Psoas muscle (tissue), 8 donors: ENCODE data around the gene FXYD5. TPM values are rescaled to one million over a fixed set of nuclear protein-coding genes. Genes with fewer than 3 reads are reported as not detected.

Source experiments
- ATAC-seq, 4 donors: fragments of 200-7000 bp; cut with Tn5 transposase; one replicate each; pipeline ENCODE4 v1.9.1; 2020; ENCODE audit warnings: moderate library complexity in 3 of 4, mild to moderate bottlenecking in 2 of 4
- DNase-seq, 2 donors: peaks; one replicate each; pipeline ENCODE4 v3.0.0-alpha.2; 2020
- H3K27ac ChIP-seq: fragments of 200-600 bp; one replicate; pipeline ENCODE4 v1.8.0; 2022
- H3K27me3 ChIP-seq, 3 donors: fragments of 200-600 bp in 1 of 3; one replicate each; pipeline versions ENCODE4 v1.6.1 to v1.8.0; 2013 to 2022; ENCODE audit warnings: low read length in 2 of 3, mild to moderate bottlenecking in 2 of 3, moderate library complexity in 1 of 3; ENCODE audit not compliant: insufficient read depth in 3 of 3
- H3K36me3 ChIP-seq, 2 donors: fragments of 200-600 bp in 1 of 2; one replicate each; pipeline versions ENCODE4 v1.6.1 to v1.8.0; 2013 to 2022; ENCODE audit warnings: low read depth in 1 of 2, mild to moderate bottlenecking in 1 of 2, moderate library complexity in 1 of 2; ENCODE audit not compliant: insufficient read depth in 1 of 2
- H3K4me1 ChIP-seq: fragments of 200-600 bp; one replicate; pipeline ENCODE4 v1.8.0; 2022
- H3K4me3 ChIP-seq: fragments of 200-600 bp; one replicate; pipeline ENCODE4 v1.8.0; 2022; ENCODE audit warnings: mild to moderate bottlenecking
- H3K9me3 ChIP-seq: fragments of 200-600 bp; one replicate; pipeline ENCODE4 v1.8.0; 2022
- WGBS, 3 donors: extraction: QIAGEN DNeasy Blood & Tissue Kit; methylation state at CpG; one replicate each; pipeline versions ENCODE4 v1.1.6 to v1.1.7; 2013; 5-methylcytosine and 5-hydroxymethylcytosine counted together
- intact Hi-C, 2 donors: fragments of 100-400 bp; cut with DNase I; formaldehyde crosslinking; loops; one replicate each; pipeline versions ENCODE4 v1.11.0 to v1.14.2; 2022
- polyA plus RNA-seq, 3 donors: library from polyadenylated mRNA; stranded (reverse); fragments of 200-250 nt; gene quantifications; one replicate each; pipeline ENCODE4 v1.2.3, GENCODE V29; 2013
- total RNA-seq, 4 donors: library from RNA; stranded (reverse); fragmentation: NEBNext Ultra II Directional in 2 of 4; extraction: Animal tissue kit (Norgen Biotek cat#: 25700) in 2 of 4; gene quantifications; one replicate each; pipeline versions ENCODE4 v1.2.1 to v1.2.4, GENCODE V29; 2021 to 2023
- TF ChIP-seq, protein P1 (sequence below): fragments of 200-600 bp; IDR thresholded peaks from one replicate; pipeline ENCODE4 v1.8.0; 2022; ENCODE audit warnings: antibody characterized with exemption
- donor health status: healthy with polysubstance abuse.
- donor health status: DM: no; HTN: no; CAD: no; lungs with moderate emphysema.
- donor health status: Bipolar disorder and iron deficiency.
- donor health status: healthy.
- donor health status: DM: yes; HTN: yes; CAD: no.
- donor health status: DM: no; HTN: no; CAD: no.
- donor health status: DM: no; HTN: no; CAD: no.
- donor health status: DM: yes; HTN: yes; CAD: no.

Gene FXYD5
- total and polyA plus RNA-seq, 7 donors = 6.4 to 19.1 (median 11.5) TPM

DNA sequence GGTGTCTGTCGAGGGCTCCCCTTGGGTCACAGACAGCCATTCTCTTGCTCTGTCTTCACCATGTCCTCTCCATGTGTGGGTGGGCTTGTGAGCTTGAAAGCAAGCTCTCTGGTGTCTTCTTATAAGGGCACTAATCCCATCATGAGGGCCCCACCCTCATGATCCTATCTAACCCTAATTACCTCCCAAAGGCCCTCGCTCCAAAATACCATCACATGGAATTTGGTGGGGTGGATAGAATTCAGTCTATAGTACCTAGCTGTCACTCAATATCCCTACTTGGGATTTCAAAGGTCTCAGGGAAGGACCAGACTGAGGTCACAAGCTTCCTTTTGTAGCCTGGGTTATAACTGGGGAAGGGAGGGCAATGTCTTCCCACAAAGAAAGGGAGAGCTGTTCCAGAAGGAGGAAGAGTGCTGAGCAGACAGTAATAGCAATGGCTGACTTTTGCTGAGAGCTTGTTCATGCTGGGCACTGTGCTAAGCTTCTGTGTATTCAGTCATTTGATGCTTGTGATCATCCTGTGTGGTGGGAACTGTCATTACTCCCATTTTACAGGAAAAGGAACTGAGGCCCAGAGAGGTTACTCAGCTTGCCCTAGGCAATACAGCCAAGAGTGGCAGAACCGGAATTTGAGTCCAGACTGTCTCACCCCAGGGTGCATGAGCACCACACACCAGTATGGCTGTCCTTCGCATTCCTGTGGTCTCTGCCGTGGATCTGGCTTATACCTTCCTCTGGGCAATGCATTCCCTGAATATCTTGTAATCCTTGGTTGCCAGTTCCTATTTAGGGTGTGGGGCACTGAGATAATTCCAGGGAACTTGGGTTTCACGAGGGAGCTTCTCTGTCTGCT is 8.2 kb downstream of the FXYD5 start:
- intact Hi-C loops = no loop called here
- ATAC-seq (no peak), DNase-seq (no peak)
- Histone ChIP-seq H3K27me3 (no peaks in the 10 kb centered on the region), H3K4me3 (no peak overlapping the region), H3K27ac (no peak overlapping the region), H3K9me3 (peaks cover 21% of the 10 kb centered on the region), H3K36me3 (peaks cover 3 to 20% of the 10 kb centered on the region in 2 donors), H3K4me1 (no peaks in the 10 kb centered on the region)
- 69 to 76% (median 72%) methylated on average over 6 of the region's 6 CpGs for WGBS, 3 donors
- TF ChIP-seq, protein P1, sequence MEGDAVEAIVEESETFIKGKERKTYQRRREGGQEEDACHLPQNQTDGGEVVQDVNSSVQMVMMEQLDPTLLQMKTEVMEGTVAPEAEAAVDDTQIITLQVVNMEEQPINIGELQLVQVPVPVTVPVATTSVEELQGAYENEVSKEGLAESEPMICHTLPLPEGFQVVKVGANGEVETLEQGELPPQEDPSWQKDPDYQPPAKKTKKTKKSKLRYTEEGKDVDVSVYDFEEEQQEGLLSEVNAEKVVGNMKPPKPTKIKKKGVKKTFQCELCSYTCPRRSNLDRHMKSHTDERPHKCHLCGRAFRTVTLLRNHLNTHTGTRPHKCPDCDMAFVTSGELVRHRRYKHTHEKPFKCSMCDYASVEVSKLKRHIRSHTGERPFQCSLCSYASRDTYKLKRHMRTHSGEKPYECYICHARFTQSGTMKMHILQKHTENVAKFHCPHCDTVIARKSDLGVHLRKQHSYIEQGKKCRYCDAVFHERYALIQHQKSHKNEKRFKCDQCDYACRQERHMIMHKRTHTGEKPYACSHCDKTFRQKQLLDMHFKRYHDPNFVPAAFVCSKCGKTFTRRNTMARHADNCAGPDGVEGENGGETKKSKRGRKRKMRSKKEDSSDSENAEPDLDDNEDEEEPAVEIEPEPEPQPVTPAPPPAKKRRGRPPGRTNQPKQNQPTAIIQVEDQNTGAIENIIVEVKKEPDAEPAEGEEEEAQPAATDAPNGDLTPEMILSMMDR = no peak

DNA sequence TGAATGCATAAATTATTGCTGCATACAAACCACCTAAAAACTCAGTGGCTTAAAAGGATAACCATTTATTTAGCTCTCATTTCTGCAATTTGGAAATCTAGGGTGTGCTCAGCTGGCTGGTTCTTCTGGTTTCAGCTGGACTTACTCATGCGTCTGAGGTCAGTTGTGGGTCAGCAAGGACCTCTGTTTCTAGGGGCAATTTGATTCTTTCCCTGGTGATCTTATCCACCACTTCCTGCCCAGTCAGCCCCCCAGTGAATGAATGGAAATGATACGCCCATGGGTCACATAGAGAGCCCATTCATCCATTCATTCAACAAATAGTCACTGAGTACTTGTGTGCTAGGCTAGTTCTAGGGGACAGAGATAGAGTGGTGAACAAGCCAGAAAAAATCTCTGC is 9.9 kb downstream of the FXYD5 start:
- WGBS, 3 donors = 38 to 90% (median 80%) methylated on average over 2 of the region's 2 CpGs
- ATAC-seq (no peak), DNase-seq (no peak)
- no peaks in the 10 kb centered on the region for H3K27me3 ChIP-seq
- H3K4me1 ChIP-seq = no peaks in the 10 kb centered on the region
- H3K27ac ChIP-seq = no peak overlapping the region
- TF ChIP-seq, protein P1 = no peak
- intact Hi-C loops = no loop called here
- H3K36me3 ChIP-seq = peaks cover 3 to 7% of the 10 kb centered on the region in 2 donors
- H3K9me3 ChIP-seq = peaks cover 21% of the 10 kb centered on the region
- H3K4me3 ChIP-seq = no peak overlapping the region

DNA sequence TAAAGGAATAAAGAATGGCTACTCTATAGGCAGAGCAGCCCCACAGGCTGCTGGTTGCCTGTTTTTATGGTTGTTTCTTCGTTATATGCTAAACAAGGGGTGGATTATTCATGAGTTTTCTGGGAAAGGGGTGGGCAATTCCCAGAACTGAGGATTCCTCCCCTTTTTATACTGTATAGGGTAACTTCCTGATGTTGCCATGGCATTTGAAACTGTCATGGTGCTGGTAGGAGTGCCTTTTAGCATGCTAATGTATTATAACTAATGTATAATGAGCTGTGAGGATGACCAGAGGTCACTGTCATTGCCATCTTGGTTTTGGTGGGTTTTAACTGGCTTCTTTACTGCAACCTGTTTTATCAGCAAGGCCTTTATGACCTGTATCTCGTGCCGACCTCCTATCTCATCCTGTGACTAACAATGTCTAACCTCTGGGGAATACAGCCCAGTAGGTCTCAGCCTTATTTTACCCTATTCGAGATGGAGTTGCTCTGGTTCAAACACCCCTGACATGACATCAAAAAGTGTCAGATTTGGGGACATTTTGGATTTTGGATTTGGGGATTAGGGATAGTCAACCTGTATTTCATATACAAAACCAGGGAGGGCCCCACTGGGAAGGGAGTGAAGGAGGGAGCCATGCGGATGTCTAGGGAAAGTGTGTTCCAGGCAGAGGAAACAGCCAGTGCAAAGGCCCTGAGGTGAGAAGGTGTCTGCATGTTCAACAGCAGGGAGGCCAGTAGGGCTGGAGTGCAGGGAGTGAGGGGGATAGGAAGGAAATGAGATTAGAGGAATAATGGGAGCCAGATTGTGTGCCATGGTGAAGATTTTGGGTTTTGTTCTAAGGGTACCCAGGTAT is 10.9 kb downstream of the FXYD5 start:
- Histone ChIP-seq H3K4me3 (no peak overlapping the region), H3K9me3 (peaks cover 21% of the 10 kb centered on the region), H3K27me3 (no peaks in the 10 kb centered on the region), H3K36me3 (peaks cover 3 to 7% of the 10 kb centered on the region in 2 donors), H3K4me1 (no peaks in the 10 kb centered on the region), H3K27ac (no peak overlapping the region)
- TF ChIP-seq, protein P1 = no peak
- DNase-seq (no peak), ATAC-seq (no peak)
- intact Hi-C loops = no loop called here
- 64 to 74% (median 68%) methylated on average over 5 of the region's 5 CpGs for WGBS, 3 donors

DNA sequence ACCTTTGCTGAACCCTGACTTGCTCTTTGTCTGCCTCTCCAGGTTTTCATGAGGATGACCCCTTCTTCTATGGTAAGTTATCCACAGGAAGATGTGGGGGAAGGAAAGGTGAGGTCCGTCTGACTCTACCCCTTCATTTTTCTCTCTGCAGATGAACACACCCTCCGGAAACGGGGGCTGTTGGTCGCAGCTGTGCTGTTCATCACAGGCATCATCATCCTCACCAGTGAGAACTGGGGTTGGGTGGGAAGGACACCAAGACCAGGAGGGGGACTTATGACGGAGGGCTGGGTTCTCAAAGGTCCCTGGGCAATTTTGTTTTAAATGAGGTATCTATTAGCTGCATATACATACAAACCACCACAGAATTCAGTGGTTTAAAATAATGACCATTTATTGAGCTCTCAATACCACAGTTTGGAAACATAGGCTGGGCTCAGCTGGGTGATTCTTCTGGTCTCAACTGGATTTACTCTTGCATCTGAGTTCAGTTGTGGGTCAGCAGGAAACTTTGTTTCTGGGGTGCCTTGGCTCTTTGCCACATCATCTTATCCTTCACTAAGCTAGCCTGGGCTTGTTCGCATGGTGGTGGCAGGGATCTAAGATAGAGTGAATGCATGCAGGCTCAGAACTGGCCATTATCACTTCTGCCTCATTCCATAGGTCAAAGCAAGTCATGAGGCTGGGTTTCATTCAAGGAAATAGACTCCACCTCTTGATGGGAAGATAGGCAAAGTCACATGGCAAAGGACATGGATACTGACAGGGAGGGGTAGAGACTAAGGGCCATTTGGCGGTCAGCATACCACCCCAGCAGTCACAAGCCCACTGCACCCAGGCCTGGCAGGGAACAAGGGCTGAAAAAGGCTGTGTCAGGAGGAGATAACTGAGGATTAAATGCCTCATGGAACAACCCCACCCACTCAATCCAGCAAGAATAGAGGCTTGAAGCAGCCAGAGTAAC is 11.8 kb downstream of the FXYD5 start:
- H3K9me3 ChIP-seq = peaks cover 21% of the 10 kb centered on the region
- intact Hi-C loops = no loop called here
- H3K36me3 ChIP-seq = peaks cover 3 to 7% of the 10 kb centered on the region in 2 donors

More for the DNA sequence above, 11.8 kb downstream of the FXYD5 start:
- H3K27me3 ChIP-seq = no peaks in the 10 kb centered on the region
- WGBS, 3 donors = 88 to 91% (median 90%) methylated on average over 7 of the region's 7 CpGs
- TF ChIP-seq, protein P1 = no peak
- no peak for DNase-seq
- no peaks in the 10 kb centered on the region for H3K4me1 ChIP-seq
- ATAC-seq = no peak
- H3K27ac ChIP-seq = no peak overlapping the region
- H3K4me3 ChIP-seq = no peak overlapping the region
